Osteoblast (primary cell): ENCODE data around the gene PIP4K2B. TPM values are rescaled to one million over a fixed set of nuclear protein-coding genes. Genes with fewer than 3 reads are reported as not detected.

ENCODE experiments used
- DNase-seq: peaks from one replicate; pipeline ENCODE4 v3.0.0; 2011; ENCODE audit warnings: low spot score, mixed read lengths; ENCODE audit not compliant: insufficient read length; ENCODE audit errors: missing footprints
- H2AFZ ChIP-seq: 2 replicates; pipeline ENCODE4 v1.6.0; 2011; ENCODE audit warnings: mild to moderate bottlenecking, low read length
- H3K27ac ChIP-seq: 2 replicates; pipeline ENCODE4 v1.5.1; 2011; ENCODE audit warnings: mild to moderate bottlenecking, low read depth, low read length, moderate library complexity
- H3K27me3 ChIP-seq: 2 replicates; pipeline ENCODE4 v1.6.0; 2012; ENCODE audit warnings: mild to moderate bottlenecking, control low read depth, inconsistent platforms, low read length, moderate library complexity; ENCODE audit not compliant: insufficient read depth
- H3K36me3 ChIP-seq: 2 replicates; pipeline ENCODE4 v1.5.1; 2011; ENCODE audit warnings: mild to moderate bottlenecking, low read length, control low read depth, moderate library complexity; ENCODE audit not compliant: insufficient read depth
- H3K4me1 ChIP-seq: 2 replicates; pipeline ENCODE4 v1.5.1; 2011; ENCODE audit warnings: mild to moderate bottlenecking, low read length, control low read depth, moderate library complexity; ENCODE audit not compliant: insufficient read depth
- H3K4me2 ChIP-seq: 2 replicates; pipeline ENCODE4 v1.6.0; 2011; ENCODE audit warnings: mild to moderate bottlenecking, low read length; ENCODE audit not compliant: insufficient read depth
- H3K4me3 ChIP-seq: fragments of 200-600 bp; sonication (generic); 3 replicates; pipeline ENCODE4 v1.5.1; 2012; ENCODE audit warnings: mild to moderate bottlenecking, low read length, inconsistent platforms; ENCODE audit not compliant: insufficient read depth
- H3K79me2 ChIP-seq: 2 replicates; pipeline ENCODE4 v1.6.0; 2012; ENCODE audit warnings: mild to moderate bottlenecking, low read length, control low read depth, inconsistent platforms; ENCODE audit not compliant: insufficient read depth
- H3K9me3 ChIP-seq: 2 replicates; pipeline ENCODE4 v1.5.1; 2011; ENCODE audit warnings: low read depth, low read length, control low read depth
- H4K20me1 ChIP-seq: 2 replicates; pipeline ENCODE4 v1.6.0; 2012; ENCODE audit warnings: mild to moderate bottlenecking, low read length, control low read depth; ENCODE audit not compliant: insufficient read depth
- total RNA-seq: library from RNA; depleted of rRNA; stranded (reverse); fragments of >200 nt; gene quantifications from 2 replicates; pipeline ENCODE4 v1.2.3, GENCODE V29; 2012
- TF ChIP-seq, protein P1 (sequence below): IDR thresholded peaks from 2 replicates; pipeline ENCODE4 v1.5.1; 2011; ENCODE audit warnings: mild to moderate bottlenecking, low read depth, low read length, moderate library complexity; ENCODE audit errors: extremely low read depth

The PIP4K2B gene
- total RNA-seq, 1 donor, result 48.1 TPM

DNA sequence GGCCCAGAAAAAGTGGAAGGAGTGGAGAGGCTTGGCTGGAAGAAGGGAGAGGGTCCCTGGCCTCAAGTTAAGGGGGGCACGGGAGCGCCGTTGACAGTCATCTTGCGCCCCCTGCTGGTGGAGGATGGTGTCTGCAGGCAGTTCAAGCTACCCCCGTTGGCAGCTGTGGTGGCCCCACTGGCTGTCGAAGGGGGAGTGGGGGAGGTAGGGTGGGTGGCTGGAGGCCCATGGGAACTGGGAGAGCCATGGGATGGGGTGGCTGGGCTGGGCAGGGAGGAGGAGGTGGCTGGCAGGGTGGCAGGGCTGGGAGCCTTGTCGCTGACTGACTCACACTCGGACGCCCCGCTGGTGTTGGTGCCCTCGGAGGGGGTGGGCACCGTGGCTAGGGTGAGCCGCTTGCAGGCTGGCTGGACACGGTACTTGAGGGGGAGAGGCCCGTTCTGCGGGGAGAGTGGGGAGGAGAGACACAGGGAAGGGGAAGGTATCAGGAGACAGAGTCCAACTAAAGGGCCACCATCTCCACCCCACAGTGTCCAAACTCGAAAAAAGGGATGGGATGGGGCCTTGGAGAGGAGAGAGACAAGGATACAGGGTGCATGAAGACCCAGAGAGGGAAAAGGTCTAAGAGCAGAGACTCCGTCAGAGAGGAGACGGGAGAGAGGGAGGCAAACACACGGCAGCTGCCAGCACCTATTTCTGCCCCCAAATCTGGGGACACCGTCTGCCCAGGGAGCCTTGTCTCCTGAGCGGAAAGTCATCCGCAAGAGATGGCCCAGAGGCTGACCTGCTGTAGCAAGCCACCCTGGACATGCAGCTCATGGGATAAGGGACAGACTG, 64.0 kb downstream of the PIP4K2B start:
- peaks cover 54% of the 10 kb centered on the region for H3K36me3 ChIP-seq

DNA sequence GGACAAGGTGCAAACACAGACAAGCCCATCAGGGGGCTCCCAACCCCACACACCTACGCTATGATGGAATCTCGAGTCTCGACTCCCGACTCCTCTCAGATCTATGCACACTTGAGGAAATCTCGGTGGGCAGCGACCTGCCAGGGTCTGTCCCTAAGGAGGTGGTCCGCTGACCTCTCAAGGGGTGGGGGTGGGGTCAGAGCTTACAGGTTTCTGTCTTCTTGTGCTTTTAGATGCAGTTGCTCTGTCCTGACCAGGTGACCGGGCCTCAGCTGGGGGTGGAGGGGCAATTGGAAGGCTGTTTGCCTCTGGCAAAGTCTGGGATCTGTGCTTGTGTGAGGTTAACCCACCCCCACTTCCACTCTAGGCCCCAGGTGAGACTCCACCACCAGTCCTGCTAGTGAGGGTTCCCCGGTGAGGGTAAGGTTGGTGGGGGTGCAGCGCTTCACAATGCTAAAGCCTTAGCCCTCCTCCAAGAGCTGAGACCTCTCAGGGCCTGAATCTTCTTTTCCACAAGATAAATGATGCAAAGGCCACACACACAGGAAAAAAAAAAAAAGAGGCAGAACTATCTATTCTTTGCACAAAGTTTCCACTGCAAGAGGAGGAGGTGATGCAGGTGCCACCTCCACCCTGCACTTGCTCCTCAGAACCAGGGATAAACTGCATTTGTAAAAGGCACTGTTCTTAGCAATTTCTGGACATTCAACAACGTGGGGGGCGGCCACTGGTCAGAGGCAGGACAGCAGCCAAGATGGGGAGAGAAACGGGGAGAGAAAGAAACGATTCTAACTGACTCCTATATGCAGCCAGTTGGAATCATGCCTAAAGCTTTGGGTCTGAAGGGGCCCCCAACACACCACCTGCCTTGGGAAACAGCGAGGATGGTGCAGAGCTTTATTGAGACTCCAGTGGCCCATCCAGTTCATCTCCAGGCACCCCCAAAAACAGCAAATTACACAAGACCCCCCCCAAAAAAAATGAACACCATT, 65.1 kb downstream of the PIP4K2B start:
- peaks cover 49% of the 10 kb centered on the region for H3K36me3 ChIP-seq
- H3K4me3 ChIP-seq, result no peak overlapping the region
- H3K79me2 ChIP-seq, result peaks cover 47% of the 10 kb centered on the region
- H3K9me3 ChIP-seq, result no peaks in the 10 kb centered on the region
- H3K27me3 ChIP-seq, result no peaks in the 10 kb centered on the region
- no peak overlapping the region for H3K27ac ChIP-seq
- peaks cover 43% of the 10 kb centered on the region for H4K20me1 ChIP-seq
- H2AFZ ChIP-seq, result no peak overlapping the region
- peaks cover 18% of the 10 kb centered on the region for H3K4me1 ChIP-seq
- TF ChIP-seq, protein P1, sequence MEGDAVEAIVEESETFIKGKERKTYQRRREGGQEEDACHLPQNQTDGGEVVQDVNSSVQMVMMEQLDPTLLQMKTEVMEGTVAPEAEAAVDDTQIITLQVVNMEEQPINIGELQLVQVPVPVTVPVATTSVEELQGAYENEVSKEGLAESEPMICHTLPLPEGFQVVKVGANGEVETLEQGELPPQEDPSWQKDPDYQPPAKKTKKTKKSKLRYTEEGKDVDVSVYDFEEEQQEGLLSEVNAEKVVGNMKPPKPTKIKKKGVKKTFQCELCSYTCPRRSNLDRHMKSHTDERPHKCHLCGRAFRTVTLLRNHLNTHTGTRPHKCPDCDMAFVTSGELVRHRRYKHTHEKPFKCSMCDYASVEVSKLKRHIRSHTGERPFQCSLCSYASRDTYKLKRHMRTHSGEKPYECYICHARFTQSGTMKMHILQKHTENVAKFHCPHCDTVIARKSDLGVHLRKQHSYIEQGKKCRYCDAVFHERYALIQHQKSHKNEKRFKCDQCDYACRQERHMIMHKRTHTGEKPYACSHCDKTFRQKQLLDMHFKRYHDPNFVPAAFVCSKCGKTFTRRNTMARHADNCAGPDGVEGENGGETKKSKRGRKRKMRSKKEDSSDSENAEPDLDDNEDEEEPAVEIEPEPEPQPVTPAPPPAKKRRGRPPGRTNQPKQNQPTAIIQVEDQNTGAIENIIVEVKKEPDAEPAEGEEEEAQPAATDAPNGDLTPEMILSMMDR, result no peak
- peak; percentile 65 for DNase-seq
- no peak overlapping the region for H3K4me2 ChIP-seq

More for the DNA sequence above, 64.0 kb downstream of the PIP4K2B start:
- Histone ChIP-seq H3K27me3 (no peaks in the 10 kb centered on the region), H4K20me1 (peaks cover 51% of the 10 kb centered on the region), H3K4me1 (peaks cover 18% of the 10 kb centered on the region), H3K27ac (peak overlapping the region; percentile 23), H2AFZ (no peak overlapping the region), H3K9me3 (no peaks in the 10 kb centered on the region), H3K4me2 (no peak overlapping the region), H3K79me2 (peaks cover 58% of the 10 kb centered on the region), H3K4me3 (no peak overlapping the region)
- TF ChIP-seq, protein P1, result peak; percentile 78
- peak; percentile 97 for DNase-seq

DNA sequence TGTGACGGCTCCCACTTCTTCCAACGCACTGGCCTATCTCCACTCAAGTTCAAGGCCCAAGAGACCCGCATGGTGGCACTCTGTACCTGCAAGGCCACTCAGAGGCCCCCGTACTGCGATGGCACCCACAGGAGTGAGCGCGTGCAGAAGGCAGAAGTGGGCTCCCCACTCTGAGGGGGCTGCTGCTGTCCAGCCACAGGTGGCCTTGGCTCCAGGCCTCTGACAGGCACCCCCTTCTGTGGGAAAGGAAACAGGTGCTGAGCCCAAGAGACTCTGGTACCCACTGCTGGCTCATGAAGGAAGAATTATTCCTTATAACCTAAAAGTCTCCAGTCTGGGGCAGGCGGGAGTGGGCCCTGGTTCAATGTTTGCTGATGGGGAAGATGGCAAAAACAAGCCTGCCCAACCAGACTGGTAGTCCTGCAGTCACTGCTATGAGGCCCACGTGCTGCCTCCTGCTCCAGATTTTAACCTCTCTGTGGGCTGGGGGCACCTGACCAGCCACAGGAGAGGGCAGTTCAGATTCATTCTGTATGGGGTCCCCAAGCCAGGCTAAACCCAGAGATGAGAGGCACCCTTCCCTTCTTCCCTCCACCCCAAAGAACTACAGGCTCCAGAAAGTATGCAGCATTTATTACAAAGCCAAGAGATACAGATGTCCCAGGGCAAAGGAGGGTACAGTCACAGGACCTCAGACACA, 65.9 kb downstream of the PIP4K2B start:
- Histone ChIP-seq H3K27ac (no peak overlapping the region), H3K27me3 (no peaks in the 10 kb centered on the region), H3K4me1 (peaks cover 18% of the 10 kb centered on the region), H3K9me3 (no peaks in the 10 kb centered on the region), H3K36me3 (peaks cover 41% of the 10 kb centered on the region), H3K79me2 (peaks cover 39% of the 10 kb centered on the region), H3K4me2 (no peak overlapping the region), H4K20me1 (peaks cover 41% of the 10 kb centered on the region), H2AFZ (no peak overlapping the region), H3K4me3 (no peak overlapping the region)
- peak; percentile 41 for DNase-seq
- TF ChIP-seq, protein P1, result no peak
